Measurements from ENCODE around the gene ZEB1.

DNA sequence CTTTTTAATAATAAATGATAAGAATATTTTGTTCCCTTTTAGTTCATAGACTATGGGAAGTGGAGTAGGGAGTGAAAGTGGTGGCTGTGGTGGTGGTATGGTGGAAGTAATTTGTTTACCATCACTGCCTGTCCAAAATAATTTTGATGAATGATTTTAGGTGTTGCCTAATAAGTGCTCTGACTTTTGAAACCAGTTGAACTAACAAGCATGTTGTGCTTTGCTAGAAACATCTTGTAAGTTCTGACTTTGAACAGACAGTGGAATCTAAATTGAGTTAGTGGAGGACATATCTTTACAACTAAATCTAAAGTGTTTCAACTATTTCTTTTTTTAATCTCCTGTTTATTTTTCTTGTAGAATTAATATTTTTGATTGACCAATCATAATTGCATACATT, 49.7 kb downstream of the ZEB1 start:
- TF ChIP-seq EZH2 (IDR thresholded peaks at IDR 0.05; ENCODE audit: low read depth, low read length, severe bottlenecking) (no peak), E2F6 (IDR thresholded peaks at IDR 0.05) (no peak), EP300 (IDR thresholded peaks at IDR 0.05; ENCODE audit: borderline replicate concordance in 1 of 2, low read depth in 2 of 2, low read length in 2 of 2) (no peak), RFX5 (IDR thresholded peaks at IDR 0.05; ENCODE audit: borderline replicate concordance, low read depth, low read length) (no peak)
- TF ChIP-seq, protein P1, sequence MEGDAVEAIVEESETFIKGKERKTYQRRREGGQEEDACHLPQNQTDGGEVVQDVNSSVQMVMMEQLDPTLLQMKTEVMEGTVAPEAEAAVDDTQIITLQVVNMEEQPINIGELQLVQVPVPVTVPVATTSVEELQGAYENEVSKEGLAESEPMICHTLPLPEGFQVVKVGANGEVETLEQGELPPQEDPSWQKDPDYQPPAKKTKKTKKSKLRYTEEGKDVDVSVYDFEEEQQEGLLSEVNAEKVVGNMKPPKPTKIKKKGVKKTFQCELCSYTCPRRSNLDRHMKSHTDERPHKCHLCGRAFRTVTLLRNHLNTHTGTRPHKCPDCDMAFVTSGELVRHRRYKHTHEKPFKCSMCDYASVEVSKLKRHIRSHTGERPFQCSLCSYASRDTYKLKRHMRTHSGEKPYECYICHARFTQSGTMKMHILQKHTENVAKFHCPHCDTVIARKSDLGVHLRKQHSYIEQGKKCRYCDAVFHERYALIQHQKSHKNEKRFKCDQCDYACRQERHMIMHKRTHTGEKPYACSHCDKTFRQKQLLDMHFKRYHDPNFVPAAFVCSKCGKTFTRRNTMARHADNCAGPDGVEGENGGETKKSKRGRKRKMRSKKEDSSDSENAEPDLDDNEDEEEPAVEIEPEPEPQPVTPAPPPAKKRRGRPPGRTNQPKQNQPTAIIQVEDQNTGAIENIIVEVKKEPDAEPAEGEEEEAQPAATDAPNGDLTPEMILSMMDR (IDR thresholded peaks at IDR 0.05; ENCODE audit: control extremely low read depth in 1 of 3, insufficient read depth in 1 of 3, low read depth in 1 of 3, low read length in 3 of 3), result no peak
